GM23248 (cell line): ENCODE results near the gene DLG4. TPM values are rescaled to one million over a fixed set of nuclear protein-coding genes. Genes with fewer than 3 reads are reported as not detected.

Experiments
- DNase-seq: peaks from one replicate; pipeline ENCODE4 v3.0.0-alpha.2; 2015
- H2AFZ ChIP-seq: fragments of 200-600 bp; sonication (generic); 2 replicates; pipeline ENCODE4 v1.6.1; 2016; ENCODE audit warnings: antibody characterized with exemption
- H3F3A ChIP-seq: fragments of 200-600 bp; sonication (generic); 2 replicates; pipeline ENCODE4 v1.6.1; 2016; ENCODE audit warnings: mild to moderate bottlenecking, antibody characterized with exemption, mixed run types; ENCODE audit not compliant: insufficient read depth
- H3K27ac ChIP-seq: fragments of 200-600 bp; sonication (generic); 2 replicates; pipeline ENCODE4 v1.5.1; 2016; ENCODE audit warnings: mild to moderate bottlenecking
- H3K27me3 ChIP-seq: fragments of 200-600 bp; sonication (generic); replicated peaks from 2 replicates; pipeline ENCODE4 v1.6.1; 2016; ENCODE audit warnings: mild to moderate bottlenecking; ENCODE audit not compliant: insufficient read depth
- H3K36me3 ChIP-seq: fragments of 200-600 bp; sonication (generic); 2 replicates; pipeline ENCODE4 v1.6.1; 2016; ENCODE audit warnings: low read depth, mild to moderate bottlenecking
- H3K4me1 ChIP-seq: fragments of 200-600 bp; sonication (generic); 2 replicates; pipeline ENCODE4 v1.6.1; 2016; ENCODE audit warnings: mild to moderate bottlenecking; ENCODE audit not compliant: insufficient read depth
- H3K4me2 ChIP-seq: fragments of 200-600 bp; sonication (generic); one replicate; pipeline ENCODE4 v1.6.1; 2016; ENCODE audit warnings: mild to moderate bottlenecking; ENCODE audit not compliant: unreplicated experiment
- H3K4me3 ChIP-seq: fragments of 200-600 bp; sonication (generic); 2 replicates; pipeline ENCODE4 v1.5.1; 2016; ENCODE audit warnings: mild to moderate bottlenecking
- H3K79me2 ChIP-seq: fragments of 200-600 bp; sonication (generic); 2 replicates; pipeline ENCODE4 v1.6.1; 2016; ENCODE audit warnings: mild to moderate bottlenecking; ENCODE audit not compliant: insufficient read depth
- H3K9ac ChIP-seq: fragments of 200-600 bp; sonication (generic); 2 replicates; pipeline ENCODE4 v1.6.1; 2016; ENCODE audit warnings: mild to moderate bottlenecking
- H3K9me2 ChIP-seq: fragments of 200-600 bp; sonication (generic); 2 replicates; pipeline ENCODE4 v1.6.1; 2016; ENCODE audit warnings: mixed run types, mild to moderate bottlenecking, moderate library complexity; ENCODE audit not compliant: insufficient read depth
- H3K9me3 ChIP-seq: fragments of 200-600 bp; sonication (generic); one replicate; pipeline ENCODE4 v1.6.1; 2017; ENCODE audit warnings: low read depth
- H4K20me1 ChIP-seq: fragments of 200-600 bp; sonication (generic); 2 replicates; pipeline ENCODE4 v1.6.0; 2016; ENCODE audit not compliant: insufficient read depth
- EZH2 ChIP-seq: fragments of 200-600 bp; sonication (generic); IDR thresholded peaks from 2 replicates; pipeline ENCODE4 v1.6.1; 2018; ENCODE audit warnings: antibody characterized with exemption, mild to moderate bottlenecking; ENCODE audit not compliant: insufficient read depth, poor library complexity, severe bottlenecking
- EZH2phosphoT487 ChIP-seq: fragments of 200-600 bp; sonication (generic); IDR thresholded peaks from 2 replicates; pipeline ENCODE4 v1.6.1; 2018; ENCODE audit warnings: antibody characterized with exemption, moderate library complexity, mild to moderate bottlenecking, low read depth; ENCODE audit not compliant: insufficient read depth
- WGBS, 2 experiments: methylation state at CpG; one replicate each; pipeline ENCODE4 v1.1.6; 2015 to 2017; ENCODE audit warnings: low lambda C conversion rate in 2 of 2, low coverage in 1 of 2; ENCODE audit errors: missing lambda C conversion rate in 2 of 2; 5-methylcytosine and 5-hydroxymethylcytosine counted together
- in situ Hi-C: fragments of 300-500 bp; cut with MboI; formaldehyde crosslinking; loops from 2 replicates; pipeline ENCODE4 v1.15.0; 2020
- polyA plus RNA-seq: library from polyadenylated mRNA; unstranded; fragments of >200 nt; fragmentation: Nextera tagmentation; extraction: Ambion mirVana; gene quantifications from 2 replicates; pipeline ENCODE4 v1.2.1, GENCODE V29; 2016
- total RNA-seq: library from RNA; depleted of rRNA; stranded (reverse); fragments of >200 nt; shearing (Covaris generic); gene quantifications from 2 replicates; pipeline ENCODE4 v1.2.3, GENCODE V29; 2014

The DLG4 gene
- total and polyA plus RNA-seq, 2 experiments from 2014 or later = 1.3 to 13.1 TPM

DNA sequence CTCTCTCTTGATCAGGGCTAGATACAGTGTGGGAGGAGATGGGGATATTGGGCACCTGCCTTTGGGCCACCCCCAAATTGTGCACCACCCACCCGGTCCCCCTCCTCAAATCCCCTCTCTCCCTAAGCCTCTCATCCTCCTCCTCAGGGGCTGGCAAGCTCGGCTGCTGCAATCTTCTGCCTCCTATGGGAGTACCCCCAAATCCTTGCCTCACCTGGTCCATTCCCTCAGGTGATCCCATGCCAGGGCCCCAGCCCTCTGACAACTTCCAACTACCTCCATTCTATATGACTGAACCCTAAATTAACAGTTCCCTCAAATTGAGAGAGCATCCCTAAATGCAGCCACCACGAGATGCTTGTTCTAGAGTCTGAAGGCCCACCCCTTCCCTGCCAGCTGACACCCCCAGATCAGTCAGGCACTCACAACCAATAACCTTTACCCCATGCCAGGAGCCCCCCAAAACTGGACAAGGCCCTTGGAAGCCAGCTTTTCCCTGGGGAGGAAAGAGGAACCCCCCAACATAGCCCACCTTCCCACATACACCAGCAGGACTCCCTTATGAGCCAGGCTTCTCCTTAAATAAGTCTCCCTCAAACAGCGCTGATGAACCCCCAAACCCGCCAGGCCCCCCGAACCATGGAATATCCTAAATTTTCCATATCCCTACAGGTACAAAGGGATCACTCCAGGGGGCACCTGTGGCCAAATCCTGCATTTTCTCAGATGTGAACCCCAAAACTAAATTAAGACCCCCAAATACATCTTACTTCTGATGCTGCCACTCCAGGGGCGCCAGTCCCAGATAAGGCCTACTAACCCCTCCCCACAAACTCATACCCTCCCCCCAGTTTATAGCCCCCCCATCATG lies 3.2 kb downstream of the DLG4 start:
- Histone ChIP-seq H3K9me2 (no peaks in the 10 kb centered on the region), H3K4me3 (peak overlapping the region; percentile 87), H3K27me3 (no peaks in the 10 kb centered on the region), H3F3A (peaks cover 15% of the 10 kb centered on the region), H3K4me2 (peak overlapping the region; percentile 91), H2AFZ (no peak overlapping the region), H3K79me2 (peaks cover 62% of the 10 kb centered on the region), H3K27ac (peak overlapping the region; percentile 27), H4K20me1 (no peaks in the 10 kb centered on the region), H3K36me3 (no peaks in the 10 kb centered on the region), H3K4me1 (peaks cover 34% of the 10 kb centered on the region), H3K9ac (peak overlapping the region; percentile 83), H3K9me3 (no peaks in the 10 kb centered on the region)
- in situ Hi-C loops = no loop called here
- TF ChIP-seq EZH2 (no peak), EZH2phosphoT487 (no peak)
- peak; percentile 28 for DNase-seq
- WGBS, 2 experiments = 4 to 5% methylated on average over 7 of the region's 7 CpGs

DNA sequence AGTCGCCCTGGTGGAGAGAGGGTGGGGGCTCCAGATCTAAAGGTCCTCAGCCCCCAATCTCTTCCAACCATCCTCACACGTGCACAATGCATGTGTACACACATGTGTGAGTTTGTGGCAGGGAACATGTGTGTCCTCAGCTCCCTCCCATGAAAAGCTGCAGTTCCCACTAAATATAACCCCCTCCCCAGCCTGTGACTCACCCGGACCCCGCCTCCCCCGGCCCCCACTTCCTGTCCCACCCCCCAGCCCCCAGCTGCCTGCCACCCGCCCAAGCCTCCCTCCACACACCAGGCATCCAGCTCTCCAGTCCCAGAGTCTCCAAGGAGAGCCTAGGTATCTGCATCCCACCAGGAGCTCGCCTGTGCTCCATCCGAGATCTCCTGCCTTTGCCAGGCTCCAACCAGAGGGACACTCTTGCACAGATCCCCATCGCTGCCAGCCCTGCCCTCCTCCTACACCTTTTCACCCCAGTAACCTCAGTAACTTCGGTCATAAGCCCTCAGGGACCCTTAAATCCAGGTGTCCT lies 3.9 kb downstream of the DLG4 start:
- in situ Hi-C loops = no loop called here
- H2AFZ ChIP-seq = no peak overlapping the region
- peak overlapping the region; percentile 87 for H3K4me3 ChIP-seq
- H3K79me2 ChIP-seq = peaks cover 61% of the 10 kb centered on the region
- 5 to 10% methylated on average over 10 of the region's 10 CpGs for WGBS, 2 experiments
- H3K9ac ChIP-seq = peak overlapping the region; percentile 83
- peak overlapping the region; percentile 85 for H3K27ac ChIP-seq
- H3K36me3 ChIP-seq = no peaks in the 10 kb centered on the region
- no peaks in the 10 kb centered on the region for H3K9me2 ChIP-seq
- H3K4me1 ChIP-seq = peaks cover 34% of the 10 kb centered on the region
- peaks cover 15% of the 10 kb centered on the region for H3F3A ChIP-seq
- TF ChIP-seq EZH2 = no peak
- no peak for TF ChIP-seq EZH2phosphoT487
- peak; percentile 55 for DNase-seq
- no peaks in the 10 kb centered on the region for H3K9me3 ChIP-seq
- no peaks in the 10 kb centered on the region for H3K27me3 ChIP-seq
- H4K20me1 ChIP-seq = no peaks in the 10 kb centered on the region
- peak overlapping the region; percentile 91 for H3K4me2 ChIP-seq

DNA sequence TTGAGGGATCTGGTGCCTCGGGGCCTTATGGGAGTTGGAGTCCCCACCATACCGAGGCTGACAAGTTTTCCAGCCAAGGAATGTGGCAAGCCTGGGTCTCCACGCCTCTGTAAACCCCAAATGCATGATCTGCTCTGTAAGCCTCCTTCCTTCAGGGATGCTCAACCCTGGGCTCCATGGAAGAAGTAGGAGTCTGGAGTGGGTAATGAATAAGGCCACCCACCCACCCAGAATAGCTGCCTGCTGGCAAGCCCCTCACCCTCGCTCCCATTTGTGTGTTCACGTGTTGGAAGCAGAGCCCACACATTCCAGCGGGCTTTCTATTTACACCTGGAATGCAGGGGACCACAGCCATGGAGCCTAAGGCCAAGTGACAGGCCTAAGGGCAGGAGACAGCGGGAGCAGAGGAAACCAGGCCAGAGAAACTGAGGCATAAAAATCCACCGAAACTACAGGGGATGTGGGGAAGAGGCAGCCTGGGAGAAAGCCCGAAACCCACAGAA lies 4.4 kb downstream of the DLG4 start:
- peak overlapping the region; percentile 76 for H3K4me3 ChIP-seq
- peak overlapping the region; percentile 47 for H3K9ac ChIP-seq
- WGBS, 2 experiments = 7 to 8% methylated on average over 8 to 9 of the region's 9 CpGs
- H3K4me1 ChIP-seq = peaks cover 34% of the 10 kb centered on the region
- no peaks in the 10 kb centered on the region for H3K9me2 ChIP-seq
- no peak for DNase-seq
- H2AFZ ChIP-seq = no peak overlapping the region
- no peaks in the 10 kb centered on the region for H3K9me3 ChIP-seq
- no peaks in the 10 kb centered on the region for H3K36me3 ChIP-seq
- no peaks in the 10 kb centered on the region for H3K27me3 ChIP-seq
- H3K27ac ChIP-seq = peak overlapping the region; percentile 85
- H3K4me2 ChIP-seq = peak overlapping the region; percentile 74
- H3F3A ChIP-seq = peaks cover 15% of the 10 kb centered on the region
- no peaks in the 10 kb centered on the region for H4K20me1 ChIP-seq
- H3K79me2 ChIP-seq = peaks cover 62% of the 10 kb centered on the region
- no peak for TF ChIP-seq EZH2phosphoT487
- TF ChIP-seq EZH2 = no peak
- in situ Hi-C loops = no loop called here

DNA sequence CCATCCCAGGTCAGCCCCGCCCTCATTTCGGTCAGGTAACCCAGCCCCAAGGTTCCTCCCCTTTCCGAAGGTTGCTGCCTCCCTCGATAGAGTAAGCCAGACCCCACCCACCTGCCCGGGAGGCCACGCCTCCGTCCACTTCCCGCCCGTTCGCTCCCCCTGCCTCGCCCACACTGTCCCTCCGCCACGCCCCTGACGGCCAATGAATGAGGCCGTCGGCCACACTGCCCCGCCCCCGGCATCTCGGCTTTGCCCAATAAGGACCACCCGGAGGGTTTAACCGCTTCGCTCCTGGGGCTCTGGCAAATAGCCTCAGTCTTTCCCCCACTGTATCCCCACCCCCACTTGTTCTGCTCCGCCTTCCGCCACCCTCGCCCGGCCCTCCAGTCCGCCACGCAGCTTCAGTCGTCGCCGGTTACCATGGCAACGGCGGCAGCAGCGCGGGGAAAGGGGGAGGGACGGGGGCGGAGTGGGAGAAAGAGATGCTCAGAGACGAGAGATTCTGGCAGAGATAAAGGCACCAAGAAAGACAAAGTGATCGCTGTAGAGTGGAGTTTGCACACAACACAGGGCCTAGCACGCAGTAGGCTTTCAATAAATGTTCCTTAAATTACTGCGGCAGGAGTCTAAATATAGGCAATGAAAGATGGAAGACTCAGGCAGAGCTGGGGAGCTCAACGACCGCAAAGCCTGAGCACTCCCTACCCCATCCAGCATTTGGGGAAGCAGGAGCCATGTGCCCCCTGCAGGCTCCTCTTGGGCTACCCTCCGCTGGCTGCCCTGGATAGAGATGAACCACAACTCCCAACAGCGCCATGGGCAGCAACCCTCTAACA lies 5.1 kb downstream of the DLG4 start:
- peaks cover 34% of the 10 kb centered on the region for H3K4me1 ChIP-seq
- peak overlapping the region; percentile 9; the same call in 1 of the 2 replicates for H2AFZ ChIP-seq
- H3K4me2 ChIP-seq = peak overlapping the region; percentile 80
- 0 to 1% methylated on average over 37 to 45 of the region's 45 CpGs for WGBS, 2 experiments
- in situ Hi-C loops = no loop called here
- peak overlapping the region; percentile 77 for H3K9ac ChIP-seq
- H3K4me3 ChIP-seq = peak overlapping the region; percentile 76
- H3K9me2 ChIP-seq = no peaks in the 10 kb centered on the region
- peak; percentile 98 for DNase-seq
- H3F3A ChIP-seq = peaks cover 15% of the 10 kb centered on the region
- H3K9me3 ChIP-seq = no peaks in the 10 kb centered on the region
- no peaks in the 10 kb centered on the region for H3K27me3 ChIP-seq
- H3K79me2 ChIP-seq = peaks cover 66% of the 10 kb centered on the region
- H3K36me3 ChIP-seq = no peaks in the 10 kb centered on the region
- TF ChIP-seq EZH2 = no peak
- TF ChIP-seq EZH2phosphoT487 = no peak
- H3K27ac ChIP-seq = peak overlapping the region; percentile 85
- H4K20me1 ChIP-seq = no peaks in the 10 kb centered on the region
